Renal cortical epithelial cell (primary cell): ENCODE data around the gene CHST12. TPM values are rescaled to one million over a fixed set of nuclear protein-coding genes. Genes with fewer than 3 reads are reported as not detected.

Source experiments
- total RNA-seq: library from RNA; depleted of rRNA; stranded (reverse); fragments of >200 nt; gene quantifications from 2 replicates; pipeline ENCODE4 v1.2.3, GENCODE V29; 2014

Gene CHST12
- total RNA-seq, 1 donor from 2014 or later: 15.1 TPM

Other genes starting within 250 kb of the CHST12 start
- gene MAD1L1, start 170.7 kb upstream of the CHST12 start, total RNA-seq: 33.5 and 64.4 TPM in 2 replicates
- gene MRM2, start 161.4 kb upstream of the CHST12 start, total RNA-seq: 17.9 and 25.9 TPM in 2 replicates
- gene NUDT1, start 161.4 kb upstream of the CHST12 start, total RNA-seq: 5.5 and 17.2 TPM in 2 replicates
- 6.4 and 7.3 TPM in 2 replicates for gene SNX8, start 89.2 kb upstream of the CHST12 start, total RNA-seq
- 239 and 257 TPM in 2 replicates for gene EIF3B, start 48.8 kb upstream of the CHST12 start, total RNA-seq
- gene GRIFIN, start 72.8 kb downstream of the CHST12 start, total RNA-seq: not detected in 2 replicates
- gene LFNG, start 116.2 kb downstream of the CHST12 start, total RNA-seq: 79.8 and 84.0 TPM in 2 replicates
- gene BRAT1, start 151.9 kb downstream of the CHST12 start, total RNA-seq: 24.5 and 26.4 TPM in 2 replicates
- gene IQCE, start 155.4 kb downstream of the CHST12 start, total RNA-seq: 11.1 and 25.8 TPM in 2 replicates
- 52.4 and 163 TPM in 2 replicates for gene TTYH3, start 228.4 kb downstream of the CHST12 start, total RNA-seq